Thyroid gland (tissue), 4 donors: ENCODE measurements around the gene WNT4. TPM values are rescaled to one million over a fixed set of nuclear protein-coding genes. Genes with fewer than 3 reads are reported as not detected.

Source experiments
- DNase-seq, 2 donors: peaks; one replicate each; pipeline ENCODE4 v3.0.0-alpha.2; 2019
- H3K27ac ChIP-seq, 3 donors: fragments of 200-600 bp; sonication (generic); 1 replicate in 2 of 3; 2 replicates in 1 of 3; pipeline ENCODE4 v1.5.1; 2016 to 2019; ENCODE audit warnings: mild to moderate bottlenecking in 1 of 3, moderate library complexity in 1 of 3
- H3K27me3 ChIP-seq: fragments of 200-600 bp; sonication (generic); one replicate; pipeline ENCODE4 v1.5.1; 2019
- H3K36me3 ChIP-seq, 2 donors: fragments of 200-600 bp; sonication (generic); one replicate each; pipeline ENCODE4 v1.5.1; 2016 to 2019
- H3K4me1 ChIP-seq, 2 donors: fragments of 200-600 bp; sonication (generic); one replicate each; pipeline ENCODE4 v1.5.1; 2017 to 2019
- H3K4me3 ChIP-seq, 3 donors: fragments of 200-600 bp; sonication (generic); replicated peaks in 1 of 3; 1 replicate in 2 of 3; 2 replicates in 1 of 3; pipeline ENCODE4 v1.5.1; 2016; ENCODE audit warnings: mild to moderate bottlenecking in 1 of 3
- H3K9me3 ChIP-seq: fragments of 200-600 bp; sonication (generic); one replicate; pipeline ENCODE4 v1.5.1; 2017
- POLR2A ChIP-seq, 2 donors: fragments of 450-650 bp; IDR thresholded peaks; one replicate each; pipeline ENCODE4 v1.6.1; 2017; ENCODE audit warnings: antibody characterized with exemption in 2 of 2, mild to moderate bottlenecking in 2 of 2, moderate library complexity in 1 of 2
- WGBS, 2 donors: methylation state at CpG; one replicate each; pipeline ENCODE4 v1.1.5; 2017; 5-methylcytosine and 5-hydroxymethylcytosine counted together
- intact Hi-C: fragments of 100-400 bp; cut with DNase I; formaldehyde crosslinking; loops from one replicate; pipeline ENCODE4 v1.15.1; 2023
- total RNA-seq, 4 donors: library from RNA; depleted of rRNA; stranded (reverse); fragments of >200 nt; gene quantifications; one replicate each; pipeline ENCODE4 v1.2.3, GENCODE V29; 2016
- TF ChIP-seq, protein P1 (sequence below), 6 experiments: fragments of 200-600 bp in 3 of 6; fragments of 450-650 bp in 3 of 6; sonication (generic) in 3 of 6; IDR thresholded peaks; one replicate each; pipeline ENCODE4 v1.5.1; 2016 to 2019; ENCODE audit warnings: antibody characterized with exemption in 6 of 6, mild to moderate bottlenecking in 2 of 6, inconsistent platforms in 1 of 6, moderate library complexity in 1 of 6

The WNT4 gene
- total RNA-seq, 4 donors from 2014 or later: 0.29 to 3.0 (median 0.43) TPM

DNA sequence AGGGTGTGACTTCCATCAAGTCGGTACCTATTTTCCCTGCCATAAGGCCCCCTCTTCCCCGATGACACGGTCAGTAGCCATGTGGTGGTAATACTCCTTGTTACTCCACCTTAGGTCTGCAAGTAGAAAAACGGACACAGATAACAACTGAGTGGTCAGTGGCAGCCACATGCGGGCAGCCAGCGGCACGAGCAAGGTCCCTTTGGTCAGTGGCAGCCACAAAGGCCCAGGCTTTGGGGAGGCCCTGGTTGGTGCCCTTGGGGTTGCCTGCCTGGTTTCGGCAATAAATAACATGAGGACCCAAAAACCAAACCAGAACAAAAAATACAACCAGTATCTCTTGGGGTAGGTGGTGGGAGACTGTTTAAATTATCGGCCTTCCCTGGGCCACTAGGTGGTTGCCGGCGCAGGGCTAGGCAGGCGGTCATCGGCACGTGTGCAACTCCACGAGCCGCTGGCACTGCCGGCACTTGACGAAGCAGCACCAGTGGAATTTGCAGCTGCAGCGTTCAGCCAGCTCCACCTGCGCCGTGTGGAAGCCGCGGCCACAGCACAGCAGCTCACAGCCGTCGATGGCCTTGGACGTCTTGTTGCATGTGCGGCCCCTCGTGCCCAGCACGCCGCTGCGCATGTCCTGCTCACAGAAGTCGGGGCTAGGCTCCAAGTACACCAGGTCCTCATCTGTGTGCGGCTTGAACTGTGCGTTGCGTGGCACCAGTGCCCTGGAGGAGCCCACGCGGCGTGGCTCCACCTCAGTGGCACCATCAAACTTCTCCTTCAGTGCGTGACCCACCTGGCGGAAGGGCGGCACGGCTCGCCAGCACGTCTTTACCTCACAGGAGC is 23.1 kb downstream of the WNT4 start:
- WGBS, 2 donors: 94 to 97% methylated on average over 19 to 41 of the region's 44 CpGs
- Histone ChIP-seq H3K27ac (no peak overlapping the region), H3K9me3 (no peaks in the 10 kb centered on the region), H3K36me3 (no peaks in the 10 kb centered on the region), H3K4me3 (no peak overlapping the region), H3K4me1 (peaks cover 4 to 25% of the 10 kb centered on the region in 2 donors), H3K27me3 (no peaks in the 10 kb centered on the region)
- intact Hi-C loops: no loop called here
- TF ChIP-seq, protein P1, sequence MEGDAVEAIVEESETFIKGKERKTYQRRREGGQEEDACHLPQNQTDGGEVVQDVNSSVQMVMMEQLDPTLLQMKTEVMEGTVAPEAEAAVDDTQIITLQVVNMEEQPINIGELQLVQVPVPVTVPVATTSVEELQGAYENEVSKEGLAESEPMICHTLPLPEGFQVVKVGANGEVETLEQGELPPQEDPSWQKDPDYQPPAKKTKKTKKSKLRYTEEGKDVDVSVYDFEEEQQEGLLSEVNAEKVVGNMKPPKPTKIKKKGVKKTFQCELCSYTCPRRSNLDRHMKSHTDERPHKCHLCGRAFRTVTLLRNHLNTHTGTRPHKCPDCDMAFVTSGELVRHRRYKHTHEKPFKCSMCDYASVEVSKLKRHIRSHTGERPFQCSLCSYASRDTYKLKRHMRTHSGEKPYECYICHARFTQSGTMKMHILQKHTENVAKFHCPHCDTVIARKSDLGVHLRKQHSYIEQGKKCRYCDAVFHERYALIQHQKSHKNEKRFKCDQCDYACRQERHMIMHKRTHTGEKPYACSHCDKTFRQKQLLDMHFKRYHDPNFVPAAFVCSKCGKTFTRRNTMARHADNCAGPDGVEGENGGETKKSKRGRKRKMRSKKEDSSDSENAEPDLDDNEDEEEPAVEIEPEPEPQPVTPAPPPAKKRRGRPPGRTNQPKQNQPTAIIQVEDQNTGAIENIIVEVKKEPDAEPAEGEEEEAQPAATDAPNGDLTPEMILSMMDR (IDR thresholded peaks at IDR 0.05): no peak
- TF ChIP-seq POLR2A (IDR thresholded peaks at IDR 0.05): no peak
- no peak for DNase-seq

DNA sequence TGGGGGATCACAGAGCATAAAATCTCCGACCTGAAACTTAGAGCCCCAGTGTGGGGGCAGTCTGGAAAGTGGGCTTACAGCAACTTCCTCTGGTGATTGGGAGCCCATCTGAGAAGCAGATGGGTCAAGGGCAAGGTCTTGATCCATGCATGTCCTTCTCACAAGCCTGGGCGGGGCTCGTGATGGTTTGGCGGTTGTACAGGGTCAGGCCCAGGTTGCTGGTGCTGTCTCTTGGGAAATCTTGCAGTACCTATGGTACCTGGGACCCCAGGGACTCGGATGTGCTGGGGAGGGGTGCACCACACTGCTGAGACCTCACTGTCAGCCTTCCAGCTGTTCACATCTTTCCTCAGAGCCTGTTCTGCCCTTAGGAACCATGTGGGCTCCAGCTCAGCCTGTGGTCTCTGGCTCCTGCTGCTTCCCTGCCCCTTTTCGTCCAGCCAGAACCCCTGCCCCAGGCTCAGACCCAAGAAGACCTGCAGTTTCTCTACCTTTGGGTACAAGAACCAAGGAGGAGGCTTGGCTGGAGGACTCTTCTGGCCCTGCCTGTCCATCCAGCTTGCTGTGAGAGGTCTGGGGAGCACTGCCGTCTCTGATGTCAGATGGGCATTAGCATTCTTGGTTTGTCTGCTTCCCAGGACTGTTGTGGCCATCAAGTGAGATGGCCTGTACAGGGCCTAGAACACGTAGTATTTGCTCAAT is 24.5 kb downstream of the WNT4 start:
- intact Hi-C loops: no loop called here
- H3K27ac ChIP-seq: no peak overlapping the region
- peaks cover 13 to 38% of the 10 kb centered on the region in 2 donors for H3K4me1 ChIP-seq
- no peaks in the 10 kb centered on the region for H3K27me3 ChIP-seq
- no peak for TF ChIP-seq POLR2A (IDR thresholded peaks at IDR 0.05)
- TF ChIP-seq, protein P1 (IDR thresholded peaks at IDR 0.05): no peak
- DNase-seq: no peak
- no peaks in the 10 kb centered on the region for H3K9me3 ChIP-seq
- no peaks in the 10 kb centered on the region for H3K36me3 ChIP-seq
- H3K4me3 ChIP-seq: no peak overlapping the region
- WGBS, 2 donors: 73 to 91% methylated on average over 4 to 7 of the region's 8 CpGs

GRCh38 chr1:22117851-22118250 is 25.0 kb downstream of the WNT4 start:
- H3K27me3 ChIP-seq: no peaks in the 10 kb centered on the region
- peak in 1 of 2 donors; percentile 15 for DNase-seq
- intact Hi-C loops: no loop called here
- H3K27ac ChIP-seq: no peak overlapping the region
- H3K36me3 ChIP-seq: no peaks in the 10 kb centered on the region
- H3K4me3 ChIP-seq: no peak overlapping the region
- TF ChIP-seq, protein P1 (IDR thresholded peaks at IDR 0.05): no peak
- TF ChIP-seq POLR2A (IDR thresholded peaks at IDR 0.05): no peak
- 74 to 91% methylated on average over 3 to 5 of the region's 5 CpGs for WGBS, 2 donors
- H3K4me1 ChIP-seq: peaks cover 13 to 38% of the 10 kb centered on the region in 2 donors
- H3K9me3 ChIP-seq: no peaks in the 10 kb centered on the region

DNA sequence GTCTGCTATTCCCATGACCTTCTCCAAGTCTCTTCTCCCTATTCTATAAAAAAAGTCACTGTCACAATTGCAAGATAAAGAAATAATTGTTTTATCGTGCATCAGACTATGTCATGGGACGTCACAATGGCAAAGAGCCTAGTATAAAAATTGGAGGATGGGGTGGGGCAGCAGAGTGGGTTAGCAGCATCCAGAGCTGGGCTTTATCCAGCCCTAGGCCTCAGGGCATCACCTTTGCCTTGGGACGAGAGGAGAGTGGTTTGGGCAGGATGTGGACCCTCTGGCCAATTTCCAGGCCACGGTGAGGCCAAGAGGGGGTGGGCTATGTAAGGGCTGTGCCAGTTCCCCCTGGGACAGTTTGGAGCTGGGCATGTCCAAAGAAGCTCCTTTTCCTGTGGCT is 25.7 kb downstream of the WNT4 start:
- no peak for DNase-seq
- H3K27ac ChIP-seq: no peak overlapping the region
- intact Hi-C loops: no loop called here
- no peaks in the 10 kb centered on the region for H3K36me3 ChIP-seq
- no peaks in the 10 kb centered on the region for H3K27me3 ChIP-seq
- H3K4me3 ChIP-seq: no peak overlapping the region
- H3K9me3 ChIP-seq: no peaks in the 10 kb centered on the region
- TF ChIP-seq, protein P1 (IDR thresholded peaks at IDR 0.05): no peak
- TF ChIP-seq POLR2A (IDR thresholded peaks at IDR 0.05): no peak
- peaks cover 13 to 38% of the 10 kb centered on the region in 2 donors for H3K4me1 ChIP-seq
- WGBS, 2 donors: 57 to 70% methylated on average over 3 to 4 of the region's 4 CpGs

GRCh38 chr1:22115286-22115685 is 27.6 kb downstream of the WNT4 start:
- Histone ChIP-seq H3K27me3 (no peaks in the 10 kb centered on the region), H3K27ac (no peak overlapping the region), H3K4me1 (peaks cover 13 to 38% of the 10 kb centered on the region in 2 donors), H3K36me3 (no peaks in the 10 kb centered on the region), H3K9me3 (no peaks in the 10 kb centered on the region), H3K4me3 (no peak overlapping the region)
- 91 to 92% methylated on average over 6 of the region's 6 CpGs for WGBS, 2 donors
- TF ChIP-seq, protein P1 (IDR thresholded peaks at IDR 0.05): no peak
- TF ChIP-seq POLR2A (IDR thresholded peaks at IDR 0.05): no peak
- no peak for DNase-seq
- intact Hi-C loops: no loop called here
